GM10266 (cell line): ENCODE measurements around the gene KLB.
"Not testable (repeated sequence)": the region's sequence is repeated elsewhere in the genome, so short reads cannot be mapped to it uniquely, and the experiment has no call there.

Experiments
- DNase-seq: peaks from one replicate; pipeline ENCODE4 v3.0.0; 2012; ENCODE audit errors: extremely low spot score
- CTCF ChIP-seq: IDR thresholded peaks from 2 replicates; pipeline ENCODE4 v1.5.1; 2012; ENCODE audit warnings: mild to moderate bottlenecking, low read depth; ENCODE audit not compliant: control insufficient read depth, insufficient read depth; ENCODE audit errors: missing control alignments

The KLB gene

GRCh38 chr4:39407584-39407885 is 805 bp downstream of the KLB start:
- TF ChIP-seq CTCF: no peak
- no peak for DNase-seq

- DNase-seq: no peak
- TF ChIP-seq CTCF: peak; percentile 29
Observed at GRCh38 chr4:39410415-39410814, 3.7 kb downstream of the KLB start.

GRCh38 chr4:39411561-39411960 is 4.8 kb downstream of the KLB start:
- not testable (repeated sequence) for DNase-seq

GRCh38 chr4:39415678-39416283 is 9.1 kb downstream of the KLB start:
- DNase-seq: no peak
- TF ChIP-seq CTCF: no peak

- TF ChIP-seq CTCF: no peak
- no peak for DNase-seq
Observed at GRCh38 chr4:39422247-39422646, 15.5 kb downstream of the KLB start.

GRCh38 chr4:39425297-39425696 is 18.6 kb downstream of the KLB start:
- not testable (repeated sequence) for DNase-seq

GRCh38 chr4:39426728-39427127 is 20.0 kb downstream of the KLB start:
- no peak for TF ChIP-seq CTCF
- no peak for DNase-seq

- TF ChIP-seq CTCF: no peak
- DNase-seq: no peak
Observed at GRCh38 chr4:39427520-39428114, 20.9 kb downstream of the KLB start.
